GM21381 (cell line): ENCODE measurements around the gene IFT25.
"Not testable (repeated sequence)": the region's sequence is repeated elsewhere in the genome, so short reads cannot be mapped to it uniquely, and the experiment has no call there.

ENCODE experiments used
- ATAC-seq: cut with Tn5 transposase; IDR thresholded peaks from one replicate; pipeline ENCODE4 v1.9.1; 2021; ENCODE audit warnings: mild to moderate bottlenecking, moderate library complexity; ENCODE audit not compliant: unreplicated experiment

The IFT25 gene

GRCh38 chr1:53945433-53946251, at the start of gene IFT25:
TSS of gene IFT25 (minus strand) at chr1:53945699. CDS start at chr1:53940082, 5,617 bp downstream.
- ATAC-seq, result peak; percentile 63

DNA sequence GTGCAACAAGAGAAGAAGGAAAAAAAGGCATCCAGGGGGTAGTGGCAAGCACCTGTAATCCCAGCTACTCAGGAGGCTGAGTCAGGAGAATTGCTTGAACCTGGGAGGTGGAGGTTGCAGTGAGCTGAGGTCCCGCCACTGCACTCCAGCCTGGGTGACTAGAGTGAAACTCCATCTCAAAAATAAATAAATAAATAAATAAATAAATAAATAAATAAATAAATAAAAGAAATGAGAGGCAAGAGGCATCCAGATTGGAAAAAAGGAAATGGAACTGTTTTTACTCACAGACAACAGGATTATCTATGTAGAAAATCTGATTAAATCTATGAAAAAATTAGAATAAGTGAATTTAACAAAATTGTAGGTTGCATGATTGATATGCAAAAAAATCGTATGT, 49.0 kb upstream of the IFT25 start:
- ATAC-seq, result not testable (repeated sequence)

GRCh38 chr1:53992085-53992874, 46.8 kb upstream of the IFT25 start:
- ATAC-seq, result no peak

- ATAC-seq, result no peak
Observed at GRCh38 chr1:53987880-53988279, 42.4 kb upstream of the IFT25 start.

DNA sequence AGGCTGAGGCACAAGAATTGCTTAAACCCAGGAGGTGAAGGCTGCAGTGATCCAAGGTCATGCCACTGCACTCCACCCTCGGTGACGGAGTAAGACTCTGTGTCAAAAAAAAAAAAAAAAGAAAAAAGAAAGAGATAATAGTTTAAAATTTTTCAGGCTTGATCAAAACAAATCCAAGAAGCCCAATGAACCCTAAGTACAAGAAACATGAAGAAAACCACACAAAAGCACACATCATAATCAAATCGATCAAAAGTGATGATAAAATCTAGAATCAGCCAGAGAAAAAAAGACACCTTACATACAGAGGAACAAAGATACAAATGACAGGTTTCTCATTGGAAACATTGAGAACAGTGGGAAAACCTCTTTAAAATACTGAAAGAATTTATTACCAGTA, 41.0 kb upstream of the IFT25 start:
- no peak for ATAC-seq

DNA sequence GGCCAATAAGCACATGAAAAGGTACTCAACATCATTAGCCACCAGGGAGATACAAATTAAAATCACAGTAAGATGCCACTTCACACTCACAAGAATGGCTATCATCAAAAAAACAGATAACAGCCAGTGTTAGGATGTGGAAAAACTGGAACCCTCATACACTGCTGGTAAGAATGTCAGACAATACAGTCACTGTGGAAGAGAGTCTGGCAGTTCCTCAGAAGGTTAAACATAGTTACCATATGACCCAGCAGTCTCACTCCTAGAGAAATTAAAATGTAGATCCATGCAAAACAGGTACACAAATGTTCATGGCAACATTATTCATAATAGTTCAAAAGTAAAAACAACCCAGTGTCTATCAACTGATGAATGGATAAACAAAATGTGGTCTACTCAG, 39.2 kb upstream of the IFT25 start:
- ATAC-seq, result no peak

GRCh38 chr1:53982763-53983104, 37.2 kb upstream of the IFT25 start:
- no peak for ATAC-seq

GRCh38 chr1:53982034-53982762, 36.7 kb upstream of the IFT25 start:
- no peak for ATAC-seq

- ATAC-seq, result no peak
Observed at GRCh38 chr1:53981220-53981619, 35.7 kb upstream of the IFT25 start.

- ATAC-seq, result no peak
Observed at GRCh38 chr1:53979712-53980450, 34.4 kb upstream of the IFT25 start.

GRCh38 chr1:53975861-53976260, 30.4 kb upstream of the IFT25 start:
- no peak for ATAC-seq

GRCh38 chr1:53971718-53972117, 26.2 kb upstream of the IFT25 start:
- ATAC-seq, result no peak

DNA sequence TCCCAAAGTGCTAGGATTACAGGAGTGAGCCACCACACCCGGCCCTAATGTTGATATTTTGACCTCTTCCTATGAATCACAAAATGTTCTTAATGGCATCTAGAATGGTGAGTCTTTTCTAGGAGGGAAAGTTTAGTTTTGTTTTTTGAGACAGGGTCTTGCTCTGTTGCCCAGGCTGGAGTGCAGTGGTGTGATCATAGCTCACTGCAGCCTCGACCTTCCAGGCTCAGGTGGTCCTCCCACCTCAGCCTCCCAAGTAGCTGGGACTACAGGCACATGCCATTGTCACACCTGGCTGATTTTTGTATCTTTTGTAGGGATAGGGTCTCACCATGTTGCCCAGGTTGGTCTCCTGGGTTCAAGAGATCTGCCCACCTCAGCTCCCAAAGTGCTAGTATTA, 23.8 kb upstream of the IFT25 start:
- not testable (repeated sequence) for ATAC-seq

- no peak for ATAC-seq
Observed at GRCh38 chr1:53968125-53968513, 22.6 kb upstream of the IFT25 start.

DNA sequence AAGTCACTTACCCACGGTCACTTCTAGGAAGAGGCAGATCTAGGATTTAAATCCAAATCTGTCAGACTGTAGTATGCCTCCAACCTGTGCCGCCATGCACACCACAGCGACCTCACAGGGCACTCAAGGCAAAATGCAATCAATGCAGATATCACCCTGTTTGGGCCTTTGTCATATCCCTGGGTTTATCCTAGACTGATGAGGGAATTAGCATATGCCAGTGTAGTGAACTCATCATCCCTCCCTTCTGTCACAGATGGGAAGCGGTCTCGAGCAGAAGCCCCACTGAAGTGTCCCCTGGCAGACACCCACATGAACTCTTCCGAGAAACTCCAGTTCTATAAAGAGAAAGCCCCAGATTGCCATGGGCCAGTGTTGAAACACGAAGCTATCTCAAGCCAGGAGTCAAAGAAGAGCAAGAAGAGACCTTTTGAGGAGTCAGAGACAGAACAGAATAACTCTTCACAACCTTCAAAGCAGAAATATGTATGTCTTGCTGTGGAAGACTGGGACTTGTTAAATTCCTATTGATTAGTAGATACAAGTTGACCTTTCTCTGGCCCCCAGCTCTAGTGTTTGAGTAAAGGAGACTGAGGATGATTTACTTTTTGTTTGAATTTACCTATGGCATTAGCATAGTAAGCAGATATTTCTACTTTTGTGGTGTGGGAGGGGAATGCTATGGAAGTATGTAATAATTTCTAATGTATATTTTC, 22.1 kb upstream of the IFT25 start:
- ATAC-seq, result no peak

DNA sequence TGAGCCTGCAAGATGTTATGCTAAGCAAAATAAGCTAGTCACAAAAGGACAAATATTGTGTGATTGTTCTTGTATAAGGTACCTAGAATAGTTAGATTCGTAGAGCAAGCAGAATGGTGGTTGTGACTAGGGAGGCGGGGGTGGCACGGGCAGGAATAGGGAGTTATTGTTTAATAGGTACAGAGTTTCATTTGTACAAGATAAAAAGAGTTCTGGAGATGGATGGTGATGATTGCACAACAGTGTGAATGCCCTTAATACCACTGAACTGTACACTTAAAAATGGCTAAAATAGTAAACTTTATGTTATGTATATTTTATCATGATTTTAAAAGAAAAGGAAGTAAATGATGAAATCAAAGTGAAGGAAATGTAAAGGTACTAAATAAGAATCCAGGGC, 21.3 kb upstream of the IFT25 start:
- no peak for ATAC-seq

- ATAC-seq, result no peak
Observed at GRCh38 chr1:53964109-53964508, 18.6 kb upstream of the IFT25 start.

DNA sequence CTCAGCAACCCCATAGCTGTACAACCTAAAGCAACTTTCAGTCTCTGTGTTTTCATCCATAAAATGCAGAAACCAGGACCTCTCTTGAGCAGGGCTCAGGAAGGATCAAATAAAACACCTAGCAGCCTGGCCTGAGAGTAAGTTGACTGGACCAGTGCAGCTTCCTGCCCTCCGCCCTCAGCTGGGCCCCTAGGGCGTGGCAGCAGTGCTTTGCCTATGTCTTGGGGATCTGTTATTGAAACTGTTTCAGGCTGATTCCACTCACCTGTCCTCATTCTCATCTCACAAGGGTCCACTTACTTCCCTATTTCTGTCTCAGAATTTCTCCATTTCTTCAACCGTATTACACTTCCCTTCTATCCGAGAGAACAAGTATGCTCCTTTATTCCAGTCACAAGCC, 18.0 kb upstream of the IFT25 start:
- ATAC-seq, result no peak

DNA sequence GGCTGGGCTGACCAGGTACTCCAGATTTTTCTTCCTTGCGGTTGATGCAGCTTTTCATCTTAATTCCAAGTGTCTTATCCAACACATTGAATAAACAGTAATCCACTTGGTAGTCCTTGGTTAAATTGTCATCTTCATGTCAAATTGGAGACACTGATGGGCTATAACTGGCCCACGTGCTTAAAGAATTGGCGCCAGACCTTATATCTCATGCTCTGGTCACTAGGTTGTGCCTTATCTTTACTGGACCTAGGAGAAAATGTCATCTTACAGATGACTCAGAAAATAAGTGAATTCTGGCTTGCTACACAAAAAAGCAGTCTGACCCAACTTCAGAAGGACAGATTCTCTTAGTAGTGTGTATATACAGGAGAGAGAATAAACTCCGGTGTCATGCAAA, 16.9 kb upstream of the IFT25 start:
- ATAC-seq, result no peak

DNA sequence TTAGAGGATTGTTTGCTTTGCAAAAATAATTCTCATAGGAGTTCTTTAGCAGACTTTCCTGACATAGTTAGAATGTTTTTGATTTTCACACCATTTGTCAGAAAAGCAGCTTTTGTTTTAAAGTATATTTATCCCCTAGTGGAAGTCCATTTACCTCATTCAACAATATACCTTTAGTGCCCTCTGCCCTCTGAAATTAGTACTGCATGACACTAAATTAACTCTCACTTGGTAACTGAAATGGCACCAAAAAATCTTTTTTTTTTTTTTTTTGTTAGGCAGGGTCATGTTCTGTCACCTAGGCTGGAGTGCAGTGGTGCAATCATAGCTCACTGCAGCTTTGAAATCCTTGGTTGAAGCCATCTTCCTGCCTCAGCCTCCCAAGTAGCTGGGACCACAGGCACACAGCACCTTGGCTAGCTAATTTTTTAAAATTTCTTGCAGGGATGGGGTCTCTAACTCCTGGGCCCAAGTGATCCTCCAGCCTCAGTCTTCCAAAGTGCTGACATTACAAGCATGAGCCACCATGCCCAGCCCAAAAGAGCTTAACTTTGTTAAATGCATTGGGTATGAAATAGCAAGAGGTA, 14.3 kb upstream of the IFT25 start:
- ATAC-seq, result no peak
